HEK293 (cell line): ENCODE data around the gene AKT1.

Source experiments
- CTCF ChIA-PET: fragments of 350-600 bp; formaldehyde crosslinking; extraction: SDS; loops from one replicate; lab custom pipeline; 2021; ENCODE audit warnings: antibody characterized with exemption; lab: Yijun Ruan, JAX
- POLR2A ChIA-PET: fragments of 300-600 bp; formaldehyde crosslinking; extraction: SDS; loops from one replicate; lab custom pipeline; 2020; ENCODE audit warnings: antibody characterized with exemption, inconsistent platforms; lab: Yijun Ruan, JAX
- H3K27ac ChIP-seq: fragments of 200-500 bp; sonication (Bioruptor generic); 2 replicates; pipeline ENCODE4 v1.5.1; 2014; ENCODE audit warnings: low read depth, low read length, control low read depth, inconsistent platforms; ENCODE audit errors: extremely low read depth
- H3K36me3 ChIP-seq, 2 experiments: fragments of 200-500 bp in 1 of 2; sonication (Bioruptor generic) in 1 of 2; 1 replicate in 1 of 2; 2 replicates in 1 of 2; pipeline ENCODE4 v1.5.1; 2014 to 2017; ENCODE audit warnings: inconsistent platforms in 2 of 2, low read length in 2 of 2; ENCODE audit not compliant: control insufficient read depth in 2 of 2, insufficient read depth in 1 of 2
- H3K4me1 ChIP-seq: fragments of 200-500 bp; sonication (Bioruptor generic); 2 replicates; pipeline ENCODE4 v1.5.1; 2014; ENCODE audit warnings: mild to moderate bottlenecking, low read length, inconsistent platforms; ENCODE audit not compliant: control insufficient read depth, insufficient read depth
- H3K4me3 ChIP-seq: 2 replicates; pipeline ENCODE4 v1.5.1; 2011; ENCODE audit warnings: low read depth, mild to moderate bottlenecking, control low read depth, low read length, moderate library complexity
- H3K9me3 ChIP-seq: fragments of 200-500 bp; sonication (Bioruptor generic); 2 replicates; pipeline ENCODE4 v1.5.1; 2014; ENCODE audit warnings: low read depth, low read length, inconsistent platforms; ENCODE audit not compliant: control insufficient read depth, insufficient read depth
- BCL11A ChIP-seq: fragments of 450-650 bp; formaldehyde crosslinking; IDR thresholded peaks from 2 replicates; pipeline ENCODE4 v1.5.1; 2016; ENCODE audit warnings: low read depth, missing biosample characterization, missing genetic modification characterization
- EGR2 ChIP-seq: fragments of 450-650 bp; formaldehyde crosslinking; IDR thresholded peaks from 2 replicates; pipeline ENCODE4 v1.5.1; 2016; ENCODE audit warnings: low read depth, missing biosample characterization, missing genetic modification characterization
- GLIS1 ChIP-seq: fragments of 450-650 bp; formaldehyde crosslinking; IDR thresholded peaks from 2 replicates; pipeline ENCODE4 v1.5.1; 2016; ENCODE audit warnings: missing biosample characterization, missing genetic modification characterization
- HOXC10 ChIP-seq: sonication (generic); formaldehyde crosslinking; IDR thresholded peaks from 2 replicates; pipeline ENCODE4 v1.8.1; 2023; ENCODE audit warnings: mild to moderate bottlenecking, missing genetic modification reagents
- SCRT2 ChIP-seq: fragments of 450-650 bp; formaldehyde crosslinking; IDR thresholded peaks from 2 replicates; pipeline ENCODE4 v1.5.1; 2016; ENCODE audit warnings: missing biosample characterization, missing genetic modification characterization
- SP3 ChIP-seq: fragments of 450-650 bp; formaldehyde crosslinking; IDR thresholded peaks from 2 replicates; pipeline ENCODE4 v1.5.1; 2016; ENCODE audit warnings: missing biosample characterization, missing genetic modification characterization
- SP7 ChIP-seq: fragments of 450-650 bp; formaldehyde crosslinking; IDR thresholded peaks from 2 replicates; pipeline ENCODE4 v1.5.1; 2016; ENCODE audit warnings: missing biosample characterization, missing genetic modification characterization
- ZBTB10 ChIP-seq: fragments of 450-650 bp; formaldehyde crosslinking; IDR thresholded peaks from 2 replicates; pipeline ENCODE4 v1.5.1; 2016; ENCODE audit warnings: missing biosample characterization, missing genetic modification characterization
- ZFP41 ChIP-seq: fragments of 450-650 bp; formaldehyde crosslinking; IDR thresholded peaks from 2 replicates; pipeline ENCODE4 v1.5.1; 2016; ENCODE audit warnings: missing biosample characterization, missing genetic modification characterization, borderline replicate concordance
- ZFP69B ChIP-seq: fragments of 450-650 bp; formaldehyde crosslinking; IDR thresholded peaks from 2 replicates; pipeline ENCODE4 v1.5.1; 2016; ENCODE audit warnings: missing biosample characterization, missing genetic modification characterization
- ZNF138 ChIP-seq: fragments of 450-650 bp; formaldehyde crosslinking; IDR thresholded peaks from 2 replicates; pipeline ENCODE4 v1.5.1; 2016; ENCODE audit warnings: missing biosample characterization, missing genetic modification characterization, borderline replicate concordance
- ZNF18 ChIP-seq: fragments of 450-650 bp; formaldehyde crosslinking; IDR thresholded peaks from 2 replicates; pipeline ENCODE4 v1.5.1; 2016; ENCODE audit warnings: missing biosample characterization, missing genetic modification characterization
- ZNF19 ChIP-seq: fragments of 450-650 bp; formaldehyde crosslinking; IDR thresholded peaks from 2 replicates; pipeline ENCODE4; 2016; ENCODE audit warnings: missing biosample characterization, missing genetic modification characterization, low read depth
- ZNF223 ChIP-seq: fragments of 450-650 bp; formaldehyde crosslinking; IDR thresholded peaks from 2 replicates; pipeline ENCODE4 v1.5.1; 2016; ENCODE audit warnings: missing biosample characterization, missing genetic modification characterization
- ZNF248 ChIP-seq: fragments of 450-650 bp; formaldehyde crosslinking; IDR thresholded peaks from 2 replicates; pipeline ENCODE4 v1.5.1; 2017; ENCODE audit warnings: missing biosample characterization, missing genetic modification characterization
- ZNF266 ChIP-seq: fragments of 450-650 bp; formaldehyde crosslinking; IDR thresholded peaks from 2 replicates; pipeline ENCODE4 v1.5.1; 2016; ENCODE audit warnings: missing biosample characterization, missing genetic modification characterization, low read depth
- ZNF292 ChIP-seq: fragments of 450-650 bp; formaldehyde crosslinking; IDR thresholded peaks from 2 replicates; pipeline ENCODE4 v1.5.1; 2016; ENCODE audit warnings: low read depth, missing biosample characterization, missing genetic modification characterization, borderline replicate concordance
- ZNF473 ChIP-seq: fragments of 450-650 bp; formaldehyde crosslinking; IDR thresholded peaks from 2 replicates; pipeline ENCODE4 v1.5.1; 2017; ENCODE audit warnings: missing biosample characterization, missing genetic modification characterization
- ZNF571 ChIP-seq: fragments of 450-650 bp; formaldehyde crosslinking; IDR thresholded peaks from 2 replicates; pipeline ENCODE4 v1.5.0; 2017; ENCODE audit warnings: missing biosample characterization, missing genetic modification characterization
- ZNF585B ChIP-seq: fragments of 450-650 bp; formaldehyde crosslinking; IDR thresholded peaks from 2 replicates; pipeline ENCODE4 v1.5.1; 2016; ENCODE audit warnings: missing biosample characterization, missing genetic modification characterization
- ZNF76 ChIP-seq: fragments of 450-650 bp; formaldehyde crosslinking; IDR thresholded peaks from 2 replicates; pipeline ENCODE4; 2016; ENCODE audit warnings: low read depth, missing biosample characterization, missing genetic modification characterization, borderline replicate concordance
- ZNF785 ChIP-seq: fragments of 450-650 bp; formaldehyde crosslinking; IDR thresholded peaks from 2 replicates; pipeline ENCODE4 v1.5.1; 2016; ENCODE audit warnings: missing biosample characterization, missing genetic modification characterization
- TF ChIP-seq, protein P1 (sequence below): fragments of 450-650 bp; formaldehyde crosslinking; IDR thresholded peaks from 2 replicates; pipeline ENCODE4 v1.5.1; 2016; ENCODE audit warnings: missing biosample characterization, missing genetic modification characterization
- TF ChIP-seq, protein P2 (sequence below): fragments of 450-650 bp; formaldehyde crosslinking; IDR thresholded peaks from 2 replicates; pipeline ENCODE4 v1.5.1; 2016; ENCODE audit warnings: missing biosample characterization, missing genetic modification characterization

Gene AKT1

DNA sequence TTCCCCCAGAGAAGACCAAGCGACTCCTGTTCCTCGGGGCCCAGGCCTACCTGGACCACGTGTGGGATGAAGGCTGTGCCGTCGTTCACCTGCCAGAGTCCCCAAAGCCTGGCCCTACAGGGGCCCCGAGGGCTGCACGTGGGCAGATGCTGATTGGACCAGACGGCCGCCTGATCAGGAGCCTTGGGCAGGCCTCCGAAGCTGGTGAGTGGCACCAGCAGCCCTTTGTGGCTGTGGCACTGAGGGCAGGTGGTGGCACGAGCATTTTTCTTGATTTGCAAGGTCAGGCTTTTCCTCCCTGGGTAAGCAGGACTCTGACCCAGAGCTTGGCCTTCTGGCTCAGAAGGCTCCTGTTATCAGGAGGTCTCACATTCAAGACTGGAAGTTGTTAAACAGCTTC lies 39.9 kb downstream of the AKT1 start:
- TF ChIP-seq BCL11A (tag by site-specific recombination) (no peak), ZFP41 (no peak), ZNF266 (tag by site-specific recombination) (no peak), ZNF76 (tag by site-specific recombination) (no peak), ZNF19 (tag by site-specific recombination) (no peak), ZNF138 (tag by site-specific recombination) (no peak), ZNF585B (tag by site-specific recombination) (no peak), ZNF18 (tag by site-specific recombination) (no peak), SP3 (no peak), ZNF223 (tag by site-specific recombination) (no peak), ZNF785 (tag by site-specific recombination) (no peak)
- Histone ChIP-seq H3K9me3 (no peaks in the 10 kb centered on the region), H3K4me3 (no peak overlapping the region), H3K4me1 (no peaks in the 10 kb centered on the region; the same call in 1 of the 2 replicates), H3K36me3 (peaks cover 0 to 67% of the 10 kb centered on the region in 2 experiments; a peak in 1 of 3 replicates), H3K27ac (no peak overlapping the region)
- ChIA-PET POLR2A (no interaction called here), CTCF (interaction anchor here (2.3 kb wide), 1 partner anchor 12 kb away, joined by 15 read pairs; no protein-coding TSS in a partner anchor)

DNA sequence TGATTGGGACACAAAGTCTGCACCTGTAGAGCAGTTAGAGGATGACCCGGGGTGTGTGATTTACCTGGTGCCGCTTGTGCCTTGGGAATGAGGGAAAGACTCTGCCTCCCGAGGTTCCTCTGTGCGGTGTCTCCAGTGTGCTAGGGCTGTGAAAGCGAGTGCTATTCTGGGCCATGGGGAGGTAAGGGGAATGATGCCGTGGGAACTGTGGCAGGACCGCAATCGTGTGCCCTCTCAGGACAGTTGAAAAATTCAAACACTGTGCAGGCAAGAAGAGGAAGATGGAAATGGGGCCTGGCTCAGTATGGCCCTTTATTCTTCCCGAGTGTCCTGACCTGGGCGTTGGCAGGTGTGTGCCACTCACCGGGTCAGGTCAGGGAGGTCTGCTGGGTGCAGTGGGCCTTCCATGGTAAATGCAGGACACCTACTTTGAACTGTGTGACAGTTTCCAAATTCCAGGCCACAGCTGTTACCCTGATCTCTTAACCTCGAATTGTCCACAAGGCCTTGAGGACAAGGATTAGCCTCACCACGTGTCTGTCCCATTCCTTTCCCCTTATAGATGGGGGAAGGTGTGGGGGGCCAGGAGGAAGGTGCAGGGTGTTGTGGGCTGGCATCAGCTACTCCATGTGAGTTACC lies 41.2 kb downstream of the AKT1 start:
- H3K9me3 ChIP-seq = no peaks in the 10 kb centered on the region
- H3K27ac ChIP-seq = peak overlapping the region; percentile 92; the same call in 1 of the 2 replicates
- ChIA-PET CTCF (interaction anchor here (0.6 to 2.3 kb wide), 5 partner anchors 12 to 170 kb away, joined by 3 to 15 read pairs (median 4); no protein-coding TSS in a partner anchor), POLR2A (interaction anchor here (0.5 to 2.4 kb wide), 2 partner anchors 11 to 224 kb away, joined by 3 to 9 read pairs; partner anchors contain the start of gene AHNAK2)
- TF ChIP-seq, protein P1, sequence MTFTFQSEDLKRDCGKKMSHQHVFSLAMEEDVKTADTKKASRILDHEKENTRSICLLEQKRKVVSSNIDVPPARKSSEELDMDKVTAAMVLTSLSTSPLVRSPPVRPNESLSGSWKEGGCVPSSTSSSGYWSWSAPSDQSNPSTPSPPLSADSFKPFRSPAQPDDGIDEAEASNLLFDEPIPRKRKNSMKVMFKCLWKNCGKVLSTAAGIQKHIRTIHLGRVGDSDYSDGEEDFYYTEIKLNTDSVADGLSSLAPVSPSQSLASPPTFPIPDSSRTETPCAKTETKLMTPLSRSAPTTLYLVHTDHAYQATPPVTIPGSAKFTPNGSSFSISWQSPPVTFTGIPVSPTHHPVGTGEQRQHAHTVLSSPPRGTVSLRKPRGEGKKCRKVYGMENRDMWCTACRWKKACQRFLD (tag by site-specific recombination) = no peak
- no peak for TF ChIP-seq ZNF19 (tag by site-specific recombination)
- TF ChIP-seq ZNF292 (tag by site-specific recombination) = no peak
- TF ChIP-seq ZNF571 (tag by site-specific recombination) = no peak
- no peak for TF ChIP-seq HOXC10 (CRISPR knock-in tag)
- H3K4me3 ChIP-seq = peak overlapping the region; percentile 100
- no peaks in the 10 kb centered on the region; the same call in 1 of the 2 replicates for H3K4me1 ChIP-seq
- peaks cover 0 to 55% of the 10 kb centered on the region in 2 experiments; a peak in 1 of 3 replicates for H3K36me3 ChIP-seq

GRCh38 chr14:104753528-104754212 lies 41.9 kb downstream of the AKT1 start:
- Histone ChIP-seq H3K36me3 (peaks cover 0 to 49% of the 10 kb centered on the region in 2 experiments; a peak in 1 of 3 replicates), H3K4me3 (peak overlapping the region; percentile 100), H3K4me1 (no peaks in the 10 kb centered on the region; the same call in 1 of the 2 replicates), H3K27ac (peak overlapping the region; percentile 92), H3K9me3 (no peaks in the 10 kb centered on the region)
- ChIA-PET CTCF (interaction anchor here (0.6 to 2.3 kb wide), 4 partner anchors 14 to 338 kb away, joined by 3 to 15 read pairs (median 4); no protein-coding TSS in a partner anchor), POLR2A (interaction anchor here (0.6 to 2.4 kb wide), 11 partner anchors 8 to 352 kb away, joined by 3 to 10 read pairs (median 7); no protein-coding TSS in a partner anchor)
- TF ChIP-seq GLIS1 (tag by site-specific recombination) (peak; percentile 24; the same call in 1 of the 2 replicates), ZNF473 (tag by site-specific recombination) (no peak), SCRT2 (tag by site-specific recombination) (peak; percentile 92), ZBTB10 (tag by site-specific recombination) (no peak), ZFP69B (no peak), SP7 (tag by site-specific recombination) (no peak), EGR2 (tag by site-specific recombination) (no peak), ZNF248 (tag by site-specific recombination) (no peak)
- TF ChIP-seq, protein P2, sequence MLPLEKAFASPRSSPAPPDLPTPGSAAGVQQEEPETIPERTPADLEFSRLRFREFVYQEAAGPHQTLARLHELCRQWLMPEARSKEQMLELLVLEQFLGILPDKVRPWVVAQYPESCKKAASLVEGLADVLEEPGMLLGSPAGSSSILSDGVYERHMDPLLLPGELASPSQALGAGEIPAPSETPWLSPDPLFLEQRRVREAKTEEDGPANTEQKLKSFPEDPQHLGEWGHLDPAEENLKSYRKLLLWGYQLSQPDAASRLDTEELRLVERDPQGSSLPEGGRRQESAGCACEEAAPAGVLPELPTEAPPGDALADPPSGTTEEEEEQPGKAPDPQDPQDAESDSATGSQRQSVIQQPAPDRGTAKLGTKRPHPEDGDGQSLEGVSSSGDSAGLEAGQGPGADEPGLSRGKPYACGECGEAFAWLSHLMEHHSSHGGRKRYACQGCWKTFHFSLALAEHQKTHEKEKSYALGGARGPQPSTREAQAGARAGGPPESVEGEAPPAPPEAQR (tag by site-specific recombination) = no peak
